ENCODE measurements around the gene POLR3G. TPM values are rescaled to one million over a fixed set of nuclear protein-coding genes. Genes with fewer than 3 reads are reported as not detected.
A peak's percentile ranks its signal among the peaks of the same experiment; 100 is the strongest.

The POLR3G gene
- total and polyA plus RNA-seq, 2 of the 13 experiments (the other 11 are each of a cell fraction or from before 2014, with no cell fraction given), result 1.2 to 7.3 TPM

DNA sequence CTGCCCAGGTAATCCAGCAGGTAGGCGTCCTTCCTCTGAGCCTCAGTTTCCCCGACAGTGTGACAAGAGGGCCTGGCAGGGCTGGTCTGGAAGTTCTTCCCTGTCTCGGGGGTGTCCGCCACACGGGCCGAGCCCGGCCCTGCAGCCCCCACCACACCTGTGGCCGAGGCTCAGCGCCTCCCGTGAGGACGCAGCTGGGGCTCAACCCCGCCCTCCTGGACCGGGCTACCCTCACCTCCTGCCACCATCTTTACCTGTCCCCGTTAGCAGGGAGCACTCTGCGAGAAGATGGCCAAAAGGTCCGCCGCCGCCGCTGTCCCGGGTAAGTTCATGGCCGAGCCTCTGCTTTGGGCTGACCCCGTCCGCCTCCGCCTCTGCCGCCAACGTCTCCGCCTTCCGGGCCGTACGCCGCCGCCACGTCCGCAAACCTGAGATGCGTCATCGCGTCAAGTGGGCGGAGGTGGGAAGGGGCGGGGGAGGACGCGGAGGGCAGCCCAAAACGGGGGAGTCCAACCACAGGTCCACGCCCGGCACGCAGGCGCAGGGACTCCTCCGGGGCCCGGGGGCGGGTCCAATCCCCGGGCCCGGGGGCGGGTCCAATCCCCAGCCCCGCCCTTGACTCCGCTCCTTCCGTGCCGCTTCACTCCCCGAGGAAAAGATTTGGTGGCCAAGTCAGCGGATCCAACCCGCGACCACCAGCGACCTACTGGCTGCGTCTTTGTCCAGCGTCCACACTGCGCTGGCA lies 54.7 kb downstream of the POLR3G start, which contains the start of gene LYSMD3:
Gene LYSMD3 (minus strand): TSS at position 391 of the 745 bp plus-strand sequence. CDS start 4,295 bp downstream, outside the sequence.
- intact Hi-C loops (cut with micrococcal nuclease; ENCODE audit: unreplicated experiment) (loop anchor here (1.0 kb wide), 2 partner anchors 55 to 120 kb away; partner anchors contain the start of genes CETN3, MBLAC2 and POLR3G), in situ Hi-C loops (cut with HindIII; ENCODE audit: extremely low pct_ligation_motif_present, low pct_unique_long_range_greater_than_20kb) (no loop called here)
- no TSS peak for BruUV-seq (replicated peaks)
- Histone ChIP-seq H3K36me3 (replicated peaks in 1 of 2; ENCODE audit: control insufficient read depth in 1 of 2, insufficient read depth in 2 of 2, low read length in 2 of 2) (no peaks in the 10 kb centered on the region; a peak in 1 of 5 replicates), H3K79me2 (ENCODE audit: insufficient read depth, low read length) (peaks cover 34% of the 10 kb centered on the region), H4K20me1 (ENCODE audit: insufficient read depth, low read length) (no peaks in the 10 kb centered on the region; the same call in 1 of the 2 replicates), H3K27ac (ENCODE audit: extremely low read length, insufficient read depth, low read length) (peak within 1 kb of the TSS; percentile 82), H3K9ac (ENCODE audit: insufficient read depth, low read depth, low read length) (peak within 1 kb of the TSS; percentile 98), H2AFZ (ENCODE audit: low read length) (peak within 1 kb of the TSS; percentile 86), H3K4me2 (ENCODE audit: low read depth, low read length) (peak within 1 kb of the TSS; percentile 84), H3K9me3 (ENCODE audit: low read length) (no peaks in the 10 kb centered on the region), H3K27me3 (ENCODE audit: control insufficient read depth in 1 of 2, insufficient read depth in 2 of 2, low read length in 2 of 2) (peaks cover 0 to 4% of the 10 kb centered on the region in 2 experiments; a peak in 1 of 5 replicates), H3K4me1 (ENCODE audit: insufficient read depth, low read length) (peaks cover 30% of the 10 kb centered on the region), H3K4me3 (replicated peaks in 1 of 3; ENCODE audit: insufficient read depth in 1 of 3, low read depth in 2 of 3, low read length in 3 of 3) (peak within 1 kb of the TSS; percentile 87 to 99 (median 97))
- under 1% methylated on average over 23 of the region's 64 CpGs for WGBS (ENCODE audit: low lambda C conversion rate)
- peak; percentile 96 for ATAC-seq
- DNase-seq (ENCODE audit: low spot score), result peak; percentile 92
- CTCF ChIA-PET (ENCODE audit: low intra/inter-chr PET ratio, low total read pairs), result interaction anchor here (1.2 to 3.1 kb wide), 2 partner anchors 88 to 143 kb away, joined by 3 to 35 read pairs; no protein-coding TSS in a partner anchor
- FAIRE-seq, result no peak
- POLR2A ChIA-PET, result interaction anchor here (1.2 to 1.9 kb wide), 2 partner anchors 57 to 119 kb away, joined by 4 to 9 read pairs; partner anchors contain the start of gene CETN3
- peak; percentile 41; the same call in 1 of the 2 replicates for TF ChIP-seq PHF21A (CRISPR knock-in tag; IDR thresholded peaks at IDR 0.05)
- peak; percentile 92 for TF ChIP-seq POLR2G (IDR thresholded peaks at IDR 0.05; ENCODE audit: low read depth, low read length)
- no peak for TF ChIP-seq ZNF768 (CRISPR knock-in tag; IDR thresholded peaks at IDR 0.05)
- TF ChIP-seq ZNF350 (CRISPR knock-in tag; IDR thresholded peaks at IDR 0.05; ENCODE audit: borderline replicate concordance, low read depth), result peak; percentile 68
- TF ChIP-seq, protein P1, sequence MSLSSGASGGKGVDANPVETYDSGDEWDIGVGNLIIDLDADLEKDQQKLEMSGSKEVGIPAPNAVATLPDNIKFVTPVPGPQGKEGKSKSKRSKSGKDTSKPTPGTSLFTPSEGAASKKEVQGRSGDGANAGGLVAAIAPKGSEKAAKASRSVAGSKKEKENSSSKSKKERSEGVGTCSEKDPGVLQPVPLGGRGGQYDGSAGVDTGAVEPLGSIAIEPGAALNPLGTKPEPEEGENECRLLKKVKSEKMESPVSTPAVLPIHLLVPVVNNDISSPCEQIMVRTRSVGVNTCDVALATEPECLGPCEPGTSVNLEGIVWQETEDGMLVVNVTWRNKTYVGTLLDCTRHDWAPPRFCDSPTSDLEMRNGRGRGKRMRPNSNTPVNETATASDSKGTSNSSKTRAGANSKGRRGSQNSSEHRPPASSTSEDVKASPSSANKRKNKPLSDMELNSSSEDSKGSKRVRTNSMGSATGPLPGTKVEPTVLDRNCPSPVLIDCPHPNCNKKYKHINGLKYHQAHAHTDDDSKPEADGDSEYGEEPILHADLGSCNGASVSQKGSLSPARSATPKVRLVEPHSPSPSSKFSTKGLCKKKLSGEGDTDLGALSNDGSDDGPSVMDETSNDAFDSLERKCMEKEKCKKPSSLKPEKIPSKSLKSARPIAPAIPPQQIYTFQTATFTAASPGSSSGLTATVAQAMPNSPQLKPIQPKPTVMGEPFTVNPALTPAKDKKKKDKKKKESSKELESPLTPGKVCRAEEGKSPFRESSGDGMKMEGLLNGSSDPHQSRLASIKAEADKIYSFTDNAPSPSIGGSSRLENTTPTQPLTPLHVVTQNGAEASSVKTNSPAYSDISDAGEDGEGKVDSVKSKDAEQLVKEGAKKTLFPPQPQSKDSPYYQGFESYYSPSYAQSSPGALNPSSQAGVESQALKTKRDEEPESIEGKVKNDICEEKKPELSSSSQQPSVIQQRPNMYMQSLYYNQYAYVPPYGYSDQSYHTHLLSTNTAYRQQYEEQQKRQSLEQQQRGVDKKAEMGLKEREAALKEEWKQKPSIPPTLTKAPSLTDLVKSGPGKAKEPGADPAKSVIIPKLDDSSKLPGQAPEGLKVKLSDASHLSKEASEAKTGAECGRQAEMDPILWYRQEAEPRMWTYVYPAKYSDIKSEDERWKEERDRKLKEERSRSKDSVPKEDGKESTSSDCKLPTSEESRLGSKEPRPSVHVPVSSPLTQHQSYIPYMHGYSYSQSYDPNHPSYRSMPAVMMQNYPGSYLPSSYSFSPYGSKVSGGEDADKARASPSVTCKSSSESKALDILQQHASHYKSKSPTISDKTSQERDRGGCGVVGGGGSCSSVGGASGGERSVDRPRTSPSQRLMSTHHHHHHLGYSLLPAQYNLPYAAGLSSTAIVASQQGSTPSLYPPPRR (CRISPR knock-in tag; IDR thresholded peaks at IDR 0.05; ENCODE audit: borderline replicate concordance), result peak; percentile 62
- peak; percentile 87 for TF ChIP-seq KDM2A (CRISPR knock-in tag; IDR thresholded peaks at IDR 0.05; ENCODE audit: borderline replicate concordance, low read depth)
- no peak for TF ChIP-seq ZMYM3 (CRISPR knock-in tag; IDR thresholded peaks at IDR 0.05)
- no peak; the same call in 1 of the 2 replicates for TF ChIP-seq GABPA (IDR thresholded peaks at IDR 0.05; ENCODE audit: low read depth, low read length)
- no peak; the same call in 1 of the 2 replicates for TF ChIP-seq GABPA (CRISPR knock-in tag; IDR thresholded peaks at IDR 0.05; ENCODE audit: low read depth)
- peak; percentile 43 for TF ChIP-seq IKZF4 (CRISPR knock-in tag; IDR thresholded peaks at IDR 0.05; ENCODE audit: borderline replicate concordance, low read depth, not compliant biosample characterization)
- TF ChIP-seq, protein P2, sequence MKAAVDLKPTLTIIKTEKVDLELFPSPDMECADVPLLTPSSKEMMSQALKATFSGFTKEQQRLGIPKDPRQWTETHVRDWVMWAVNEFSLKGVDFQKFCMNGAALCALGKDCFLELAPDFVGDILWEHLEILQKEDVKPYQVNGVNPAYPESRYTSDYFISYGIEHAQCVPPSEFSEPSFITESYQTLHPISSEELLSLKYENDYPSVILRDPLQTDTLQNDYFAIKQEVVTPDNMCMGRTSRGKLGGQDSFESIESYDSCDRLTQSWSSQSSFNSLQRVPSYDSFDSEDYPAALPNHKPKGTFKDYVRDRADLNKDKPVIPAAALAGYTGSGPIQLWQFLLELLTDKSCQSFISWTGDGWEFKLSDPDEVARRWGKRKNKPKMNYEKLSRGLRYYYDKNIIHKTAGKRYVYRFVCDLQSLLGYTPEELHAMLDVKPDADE (CRISPR knock-in tag; IDR thresholded peaks at IDR 0.05), result 0 out of 2 replicates have a peak, but pooled peaks have one; percentile 42
- TF ChIP-seq, protein P3, sequence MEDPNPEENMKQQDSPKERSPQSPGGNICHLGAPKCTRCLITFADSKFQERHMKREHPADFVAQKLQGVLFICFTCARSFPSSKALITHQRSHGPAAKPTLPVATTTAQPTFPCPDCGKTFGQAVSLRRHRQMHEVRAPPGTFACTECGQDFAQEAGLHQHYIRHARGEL (CRISPR knock-in tag; IDR thresholded peaks at IDR 0.05), result no peak
- peak; percentile 29; the same call in 1 of the 2 replicates for TF ChIP-seq JUND (CRISPR knock-in tag; IDR thresholded peaks at IDR 0.05)
- no peak; the same call in 1 of the 2 replicates for TF ChIP-seq ZNF317 (CRISPR knock-in tag; IDR thresholded peaks at IDR 0.05)
- TF ChIP-seq SRSF1 (optimal IDR thresholded peaks at IDR 0.05; ENCODE audit: low read depth, low read length), result peak; percentile 94
- TF ChIP-seq ZNF775 (CRISPR knock-in tag; IDR thresholded peaks at IDR 0.05; ENCODE audit: borderline replicate concordance), result no peak
- TF ChIP-seq ZNF570 (CRISPR knock-in tag; IDR thresholded peaks at IDR 0.05; ENCODE audit: borderline replicate concordance), result 0 out of 2 replicates have a peak, but pooled peaks have one; percentile 79

Data from HepG2 (cell line).